Measurements from ENCODE around the gene DDB1.

The DDB1 gene

GRCh38 chr11:61302550-61302949 lies 30.4 kb downstream of the DDB1 start:
- H3K27ac ChIP-seq, result no peak overlapping the region
- intact Hi-C loops (cut with DNase I; ENCODE audit: low total_unique reads), result no loop called here
- no peaks in the 10 kb centered on the region for H3K27me3 ChIP-seq
- no peak overlapping the region for H3K4me3 ChIP-seq
- no peak for DNase-seq
- no peaks in the 10 kb centered on the region for H3K9me3 ChIP-seq
- H3K36me3 ChIP-seq, result peaks cover 78 to 94% (median 84%) of the 10 kb centered on the region in 3 donors
- TF ChIP-seq CTCF (IDR thresholded peaks at IDR 0.05), result no peak
- peaks cover 0 to 13% (median 9%) of the 10 kb centered on the region in 4 donors for H3K4me1 ChIP-seq

GRCh38 chr11:61298663-61299244 lies 34.2 kb downstream of the DDB1 start:
- TF ChIP-seq CTCF (IDR thresholded peaks at IDR 0.05), result no peak
- Histone ChIP-seq H3K4me1 (peaks cover 0 to 38% (median 31%) of the 10 kb centered on the region in 4 donors), H3K9me3 (no peaks in the 10 kb centered on the region), H3K36me3 (peaks cover 46 to 56% (median 47%) of the 10 kb centered on the region in 3 donors), H3K27me3 (peaks cover 0 to 16% of the 10 kb centered on the region in 2 donors), H3K4me3 (no peak overlapping the region), H3K27ac (peak overlapping the region in 1 of 2 donors; percentile 10)
- DNase-seq, result no peak
- intact Hi-C loops (cut with DNase I; ENCODE audit: low total_unique reads), result no loop called here

- peaks cover 0 to 42% (median 34%) of the 10 kb centered on the region in 4 donors for H3K4me1 ChIP-seq
- intact Hi-C loops (cut with DNase I; ENCODE audit: low total_unique reads), result no loop called here
- no peak overlapping the region for H3K4me3 ChIP-seq
- H3K27me3 ChIP-seq, result peaks cover 0 to 16% of the 10 kb centered on the region in 2 donors
- peaks cover 36 to 46% (median 37%) of the 10 kb centered on the region in 3 donors for H3K36me3 ChIP-seq
- no peaks in the 10 kb centered on the region for H3K9me3 ChIP-seq
- H3K27ac ChIP-seq, result peak overlapping the region in 1 of 2 donors; percentile 10
- no peak for TF ChIP-seq CTCF (IDR thresholded peaks at IDR 0.05)
- DNase-seq, result peak in 1 of 2 donors; percentile 52
These were observed 35.2 kb downstream of the DDB1 start for GRCh38 chr11:61297746-61298145.

GRCh38 chr11:61297341-61297740 lies 35.6 kb downstream of the DDB1 start:
- no peak overlapping the region for H3K4me3 ChIP-seq
- H3K27me3 ChIP-seq, result peaks cover 0 to 16% of the 10 kb centered on the region in 2 donors
- H3K27ac ChIP-seq, result peak overlapping the region in 1 of 2 donors; percentile 10
- intact Hi-C loops (cut with DNase I; ENCODE audit: low total_unique reads), result no loop called here
- DNase-seq, result no peak
- peaks cover 0 to 42% (median 34%) of the 10 kb centered on the region in 4 donors for H3K4me1 ChIP-seq
- H3K36me3 ChIP-seq, result peaks cover 32 to 42% (median 33%) of the 10 kb centered on the region in 3 donors
- H3K9me3 ChIP-seq, result no peaks in the 10 kb centered on the region
- TF ChIP-seq CTCF (IDR thresholded peaks at IDR 0.05), result no peak

- Histone ChIP-seq H3K36me3 (peaks cover 14 to 24% (median 15%) of the 10 kb centered on the region in 3 donors), H3K27me3 (peaks cover 0 to 16% of the 10 kb centered on the region in 2 donors), H3K4me3 (peak overlapping the region; percentile 49 to 68), H3K27ac (no peak overlapping the region), H3K4me1 (peaks cover 0 to 42% (median 34%) of the 10 kb centered on the region in 4 donors), H3K9me3 (no peaks in the 10 kb centered on the region)
- intact Hi-C loops (cut with DNase I; ENCODE audit: low total_unique reads), result no loop called here
- DNase-seq, result no peak
- TF ChIP-seq CTCF (IDR thresholded peaks at IDR 0.05), result no peak
These were observed 37.3 kb downstream of the DDB1 start for GRCh38 chr11:61295596-61295926.

Measured in tibial artery (tissue), 4 donors.